ACC112 (cell line): ENCODE measurements around the gene NR5A1.

Experiments used
- H2AFZ ChIP-seq: fragments of 200-600 bp; sonication (generic); one replicate; pipeline ENCODE4 v1.6.0; 2017; ENCODE audit warnings: antibody characterized with exemption, low read length; ENCODE audit not compliant: unreplicated experiment
- H3K27ac ChIP-seq: fragments of 200-600 bp; sonication (generic); 2 replicates; pipeline ENCODE4 v1.5.1; 2014; ENCODE audit warnings: low read depth, mild to moderate bottlenecking, antibody characterized with exemption, low read length, moderate library complexity
- H3K27me3 ChIP-seq: fragments of 200-600 bp; sonication (generic); 2 replicates; pipeline ENCODE4 v1.6.1; 2014; ENCODE audit warnings: mild to moderate bottlenecking, antibody characterized with exemption, low read length, moderate library complexity, mixed read lengths; ENCODE audit not compliant: insufficient read depth
- H3K36me3 ChIP-seq: fragments of 200-600 bp; sonication (generic); 2 replicates; pipeline ENCODE4 v1.6.1; 2016; ENCODE audit warnings: mild to moderate bottlenecking, antibody characterized with exemption, low read length, moderate library complexity, mixed read lengths; ENCODE audit not compliant: insufficient read depth
- H3K4me1 ChIP-seq: fragments of 200-600 bp; sonication (generic); one replicate; pipeline ENCODE4 v1.6.1; 2016; ENCODE audit warnings: low read length, mixed read lengths; ENCODE audit not compliant: insufficient read depth, unreplicated experiment, control insufficient read depth
- H3K4me3 ChIP-seq: fragments of 200-600 bp; sonication (generic); 2 replicates; pipeline ENCODE4 v1.5.1; 2014; ENCODE audit warnings: mild to moderate bottlenecking, low read depth, low read length
- H3K79me2 ChIP-seq: fragments of 200-600 bp; sonication (generic); one replicate; pipeline ENCODE4 v1.6.0; 2016; ENCODE audit warnings: low read length; ENCODE audit not compliant: control insufficient read depth, unreplicated experiment, insufficient read depth

The NR5A1 gene

GRCh38 chr9:124472770-124473169, 34.4 kb downstream of the NR5A1 start:
- Histone ChIP-seq H3K27me3 (peaks cover 21% of the 10 kb centered on the region), H3K4me3 (no peak overlapping the region), H2AFZ (no peak overlapping the region), H3K36me3 (no peaks in the 10 kb centered on the region), H3K4me1 (no peaks in the 10 kb centered on the region), H3K79me2 (no peaks in the 10 kb centered on the region), H3K27ac (no peak overlapping the region)

- H3K79me2 ChIP-seq, result no peaks in the 10 kb centered on the region
- H2AFZ ChIP-seq, result no peak overlapping the region
- H3K4me1 ChIP-seq, result no peaks in the 10 kb centered on the region
- H3K4me3 ChIP-seq, result no peak overlapping the region
- H3K27me3 ChIP-seq, result peaks cover 12% of the 10 kb centered on the region
- H3K27ac ChIP-seq, result no peak overlapping the region
- H3K36me3 ChIP-seq, result no peaks in the 10 kb centered on the region
Observed at GRCh38 chr9:124471761-124472160, 35.4 kb downstream of the NR5A1 start.

DNA sequence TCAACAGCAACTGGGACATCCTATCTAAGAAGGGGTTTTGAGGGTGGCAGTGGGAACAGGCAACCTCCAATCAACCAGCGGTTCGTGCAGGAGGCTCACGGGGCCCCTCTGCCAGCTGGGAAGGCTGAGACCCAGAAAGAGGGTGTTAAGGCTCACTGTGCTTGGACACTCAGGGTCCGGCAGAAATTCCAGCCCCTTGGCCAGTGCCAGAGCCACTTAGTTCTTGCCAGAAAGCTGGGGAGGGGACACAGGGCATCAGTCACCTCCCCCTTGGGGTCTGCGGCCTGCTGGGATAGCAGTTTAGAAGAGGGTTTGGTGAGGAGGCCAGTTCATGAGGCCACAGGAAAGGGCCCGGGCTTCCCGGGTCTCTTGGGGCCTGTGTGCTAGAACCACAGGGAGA, 36.5 kb downstream of the NR5A1 start:
- Histone ChIP-seq H3K27ac (no peak overlapping the region), H3K4me1 (no peaks in the 10 kb centered on the region), H3K4me3 (no peak overlapping the region), H3K79me2 (no peaks in the 10 kb centered on the region), H3K36me3 (no peaks in the 10 kb centered on the region), H3K27me3 (peaks cover 3% of the 10 kb centered on the region), H2AFZ (no peak overlapping the region)

- no peak overlapping the region for H3K27ac ChIP-seq
- H3K4me1 ChIP-seq, result no peaks in the 10 kb centered on the region
- H3K36me3 ChIP-seq, result no peaks in the 10 kb centered on the region
- peaks cover 4% of the 10 kb centered on the region for H3K27me3 ChIP-seq
- no peak overlapping the region for H2AFZ ChIP-seq
- no peak overlapping the region for H3K4me3 ChIP-seq
- H3K79me2 ChIP-seq, result no peaks in the 10 kb centered on the region
Observed at GRCh38 chr9:124470306-124470705, 36.9 kb downstream of the NR5A1 start.

GRCh38 chr9:124469011-124469832, 38.0 kb downstream of the NR5A1 start:
- Histone ChIP-seq H3K36me3 (no peaks in the 10 kb centered on the region), H3K27ac (no peak overlapping the region), H2AFZ (no peak overlapping the region), H3K27me3 (peaks cover 13% of the 10 kb centered on the region), H3K79me2 (no peaks in the 10 kb centered on the region), H3K4me1 (no peaks in the 10 kb centered on the region), H3K4me3 (no peak overlapping the region)

GRCh38 chr9:124468061-124468740, 39.0 kb downstream of the NR5A1 start:
- Histone ChIP-seq H3K4me3 (no peak overlapping the region), H2AFZ (no peak overlapping the region), H3K79me2 (no peaks in the 10 kb centered on the region), H3K4me1 (no peaks in the 10 kb centered on the region), H3K27ac (no peak overlapping the region), H3K36me3 (no peaks in the 10 kb centered on the region), H3K27me3 (peaks cover 19% of the 10 kb centered on the region)

- H3K4me1 ChIP-seq, result no peaks in the 10 kb centered on the region
- H3K36me3 ChIP-seq, result no peaks in the 10 kb centered on the region
- H3K27ac ChIP-seq, result no peak overlapping the region
- no peak overlapping the region for H3K4me3 ChIP-seq
- no peak overlapping the region for H2AFZ ChIP-seq
- peaks cover 25% of the 10 kb centered on the region for H3K27me3 ChIP-seq
- H3K79me2 ChIP-seq, result no peaks in the 10 kb centered on the region
Observed at GRCh38 chr9:124467410-124468060, 39.7 kb downstream of the NR5A1 start.

DNA sequence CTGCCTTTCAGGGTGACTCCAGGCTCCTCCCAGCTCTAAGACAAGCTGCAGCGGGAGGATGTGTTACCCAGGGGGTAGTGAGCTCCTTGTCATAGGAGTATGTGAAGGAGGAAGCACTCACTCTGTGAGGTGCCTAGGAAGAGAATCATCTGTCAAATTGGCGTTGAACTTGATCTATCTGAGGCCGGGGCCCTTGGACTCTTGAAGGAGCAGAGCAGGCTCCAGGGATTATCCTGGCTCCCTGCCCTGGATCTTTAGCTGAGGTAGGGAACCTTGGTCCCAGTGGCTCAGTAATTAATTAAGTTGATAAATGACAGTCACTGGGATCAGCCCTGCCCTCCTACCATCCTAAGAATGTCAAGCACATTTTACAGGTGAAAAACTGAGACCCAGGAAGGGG, 41.5 kb downstream of the NR5A1 start:
- no peak overlapping the region for H3K27ac ChIP-seq
- H3K27me3 ChIP-seq, result peaks cover 25% of the 10 kb centered on the region
- no peaks in the 10 kb centered on the region for H3K4me1 ChIP-seq
- H3K79me2 ChIP-seq, result no peaks in the 10 kb centered on the region
- H2AFZ ChIP-seq, result no peak overlapping the region
- no peaks in the 10 kb centered on the region for H3K36me3 ChIP-seq
- H3K4me3 ChIP-seq, result no peak overlapping the region

DNA sequence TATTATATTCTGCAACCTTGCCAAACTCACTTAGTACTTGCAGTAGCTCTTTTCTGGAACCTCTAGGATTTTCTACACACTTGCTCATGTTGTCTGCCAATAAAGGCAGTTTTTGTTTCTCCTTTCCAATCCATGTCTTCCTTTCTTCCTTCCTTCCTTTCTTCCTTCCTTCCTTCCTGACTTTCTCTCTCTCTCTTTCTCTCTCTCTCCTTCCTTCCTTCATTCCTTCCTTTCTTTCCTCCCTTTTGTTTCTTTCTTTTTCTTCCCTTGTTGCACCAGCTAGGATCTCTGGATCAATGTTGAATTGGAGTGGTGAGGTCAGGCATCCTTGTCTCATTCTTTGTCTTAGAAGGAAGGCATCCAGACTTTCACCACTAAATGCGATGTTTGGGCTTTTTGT, 44.5 kb downstream of the NR5A1 start:
- Histone ChIP-seq H3K36me3 (no peaks in the 10 kb centered on the region), H3K4me1 (no peaks in the 10 kb centered on the region), H3K79me2 (no peaks in the 10 kb centered on the region), H3K27ac (no peak overlapping the region), H3K4me3 (no peak overlapping the region), H2AFZ (no peak overlapping the region), H3K27me3 (peaks cover 25% of the 10 kb centered on the region)

- no peak overlapping the region for H3K4me3 ChIP-seq
- H3K27me3 ChIP-seq, result peaks cover 15% of the 10 kb centered on the region
- no peaks in the 10 kb centered on the region for H3K4me1 ChIP-seq
- no peaks in the 10 kb centered on the region for H3K36me3 ChIP-seq
- H3K79me2 ChIP-seq, result no peaks in the 10 kb centered on the region
- no peak overlapping the region for H2AFZ ChIP-seq
- no peak overlapping the region for H3K27ac ChIP-seq
Observed at GRCh38 chr9:124458441-124458840, 48.8 kb downstream of the NR5A1 start.
